ENCODE data around the gene NF2.
"Not testable (repeated sequence)": the region's sequence is repeated elsewhere in the genome, so short reads cannot be mapped to it uniquely, and the experiment has no call there.

Gene NF2
- total RNA-seq, result 54.1 to 111 reads per million in 2 donors

GRCh38 chr22:29603358-29604075, at the start of gene NF2:
Gene NF2 (plus strand): TSS chr22:29603633. CDS start chr22:29603999, 366 bp downstream.
- DNase-seq, result peak; percentile 93

GRCh38 chr22:29555065-29555644, 48.3 kb upstream of the NF2 start:
- no peak for DNase-seq

GRCh38 chr22:29559030-29559429, 44.4 kb upstream of the NF2 start:
- DNase-seq, result no peak

- no peak for DNase-seq
Measured at GRCh38 chr22:29559853-29560252, 43.6 kb upstream of the NF2 start.

- no peak for DNase-seq
Measured at GRCh38 chr22:29563652-29564460, 39.6 kb upstream of the NF2 start.

- not testable (repeated sequence) for DNase-seq
Measured at GRCh38 chr22:29566513-29566912, 36.9 kb upstream of the NF2 start.

GRCh38 chr22:29567338-29567737, 36.1 kb upstream of the NF2 start:
- DNase-seq, result no peak

- DNase-seq, result no peak
Measured at GRCh38 chr22:29569011-29569678, 34.3 kb upstream of the NF2 start.

- DNase-seq, result no peak
Measured at GRCh38 chr22:29570456-29570855, 33.0 kb upstream of the NF2 start.

- no peak for DNase-seq
Measured at GRCh38 chr22:29570912-29571549, 32.4 kb upstream of the NF2 start.

- DNase-seq, result no peak
Measured at GRCh38 chr22:29574762-29575450, 28.5 kb upstream of the NF2 start.

GRCh38 chr22:29578462-29579200, 24.8 kb upstream of the NF2 start:
- DNase-seq, result no peak

GRCh38 chr22:29580200-29580810, 23.1 kb upstream of the NF2 start:
- no peak for DNase-seq

GRCh38 chr22:29581799-29582198, 21.6 kb upstream of the NF2 start:
- DNase-seq, result no peak

GRCh38 chr22:29584975-29585374, 18.5 kb upstream of the NF2 start:
- DNase-seq, result no peak

- not testable (repeated sequence) for DNase-seq
Measured at GRCh38 chr22:29586193-29586705, 17.2 kb upstream of the NF2 start.

- no peak for DNase-seq
Measured at GRCh38 chr22:29587938-29588699, 15.3 kb upstream of the NF2 start.

- DNase-seq, result no peak
Measured at GRCh38 chr22:29593923-29594322, 9.5 kb upstream of the NF2 start.

GRCh38 chr22:29594447-29594846, 9.0 kb upstream of the NF2 start:
- not testable (repeated sequence) for DNase-seq

- DNase-seq, result no peak
Measured at GRCh38 chr22:29596408-29596807, 7.0 kb upstream of the NF2 start.

Data from T-helper 9 cell (primary cell).